Measurements from ENCODE around the gene ZBTB3. TPM values are rescaled to one million over a fixed set of nuclear protein-coding genes. Genes with fewer than 3 reads are reported as not detected.
A peak's percentile ranks its signal among the peaks of the same experiment; 100 is the strongest.
"Not testable (repeated sequence)": the region's sequence is repeated elsewhere in the genome, so short reads cannot be mapped to it uniquely, and the experiment has no call there.

The ZBTB3 gene
- total RNA-seq, 1 donor from 2014 or later: 13.4 TPM

DNA sequence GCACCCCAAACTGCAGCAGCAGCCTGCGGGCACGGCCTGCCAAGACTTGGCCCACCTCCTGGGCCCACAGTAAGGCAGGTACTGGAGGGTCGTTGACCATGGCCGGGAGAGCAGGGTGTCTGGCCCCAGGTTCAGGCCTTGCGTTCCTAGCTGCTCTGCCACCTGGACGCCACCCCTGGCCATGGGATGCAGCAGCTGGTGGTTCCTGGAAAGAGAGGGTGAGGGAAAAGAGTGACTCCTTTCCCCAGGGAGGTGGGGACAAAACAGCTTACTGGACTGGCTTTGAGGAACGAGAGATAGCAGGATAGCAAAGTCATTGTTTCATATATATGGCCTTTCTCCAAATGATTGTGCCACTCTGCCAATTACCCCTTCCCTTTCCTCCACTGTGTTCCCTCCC, 48.5 kb downstream of the ZBTB3 start:
- no peak for DNase-seq (ENCODE audit: low spot score, unreplicated experiment)
- Mint-ChIP-seq H3K27me3 (no peaks in the 10 kb centered on the region), H3K9me3 (ENCODE audit: low read depth) (no peaks in the 10 kb centered on the region), H3K4me3 (ENCODE audit: low read depth) (peak overlapping the region; percentile 90), H3K36me3 (ENCODE audit: insufficient read depth) (peaks cover 12% of the 10 kb centered on the region), H3K27ac (peak overlapping the region; percentile 99), H3K4me1 (ENCODE audit: low read depth) (peaks cover 28% of the 10 kb centered on the region)
- no peak for TF ChIP-seq CTCF (IDR thresholded peaks at IDR 0.05; ENCODE audit: unreplicated experiment)

DNA sequence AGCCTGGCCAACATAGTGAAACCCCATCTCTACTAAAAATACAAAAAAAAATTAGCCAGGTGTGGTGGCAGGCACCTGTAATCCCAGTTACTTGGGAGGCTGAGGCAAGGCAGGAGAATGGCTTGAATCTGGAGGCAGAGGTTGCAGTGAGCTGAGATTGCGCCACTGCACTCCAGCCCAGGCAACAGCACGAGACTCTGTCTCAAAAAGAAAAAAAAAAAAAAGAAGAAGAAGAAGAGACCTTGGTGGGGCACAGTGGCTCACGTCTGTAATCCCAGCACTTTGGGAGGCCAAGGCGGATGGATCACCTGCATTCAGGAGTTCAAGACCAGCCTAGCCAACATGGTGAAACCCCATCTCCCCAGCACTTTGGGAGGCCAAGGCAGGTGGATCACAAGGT, 50.0 kb downstream of the ZBTB3 start:
- Mint-ChIP-seq H3K4me1 (ENCODE audit: low read depth) (peaks cover 23% of the 10 kb centered on the region), H3K36me3 (ENCODE audit: insufficient read depth) (peaks cover 11% of the 10 kb centered on the region)
- DNase-seq (ENCODE audit: low spot score, unreplicated experiment); H3K27me3 Mint-ChIP-seq; H3K9me3 Mint-ChIP-seq (ENCODE audit: low read depth); H3K27ac Mint-ChIP-seq; H3K4me3 Mint-ChIP-seq (ENCODE audit: low read depth): not testable (repeated sequence)

DNA sequence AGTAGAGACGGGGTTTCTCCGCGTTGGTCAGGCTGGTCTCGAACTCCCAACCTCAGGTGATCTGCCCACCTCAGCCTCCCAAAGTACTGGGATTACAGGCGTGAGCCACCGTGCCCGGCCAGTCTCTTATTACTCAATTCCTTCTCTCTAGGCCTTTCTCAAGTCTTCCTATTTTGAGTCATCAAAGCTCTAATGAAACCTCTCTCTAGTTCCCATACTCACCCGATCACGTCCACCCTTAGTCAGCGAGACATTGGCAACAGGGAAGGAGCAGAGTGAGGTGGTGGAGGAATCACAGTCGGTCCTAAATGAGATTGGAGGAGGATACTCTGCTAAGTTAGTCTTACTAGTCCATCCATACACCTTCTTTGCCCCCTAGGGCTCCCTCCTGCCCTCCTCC, 51.7 kb downstream of the ZBTB3 start:
- peak overlapping the region; percentile 2 for H3K27ac Mint-ChIP-seq
- no peak overlapping the region for H3K4me3 Mint-ChIP-seq (ENCODE audit: low read depth)
- H3K36me3 Mint-ChIP-seq (ENCODE audit: insufficient read depth): peaks cover 14% of the 10 kb centered on the region
- no peak for TF ChIP-seq CTCF (IDR thresholded peaks at IDR 0.05; ENCODE audit: unreplicated experiment)
- H3K9me3 Mint-ChIP-seq (ENCODE audit: low read depth): no peaks in the 10 kb centered on the region
- H3K27me3 Mint-ChIP-seq: no peaks in the 10 kb centered on the region
- no peak for DNase-seq (ENCODE audit: low spot score, unreplicated experiment)
- H3K4me1 Mint-ChIP-seq (ENCODE audit: low read depth): peaks cover 16% of the 10 kb centered on the region

Small RNA genes lying within 50 kb of the gene (microRNA-seq; reads per million reads assigned to microRNA genes)
- not detected for gene MIR6514 (ENCODE audit: borderline number of aligned reads, unreplicated experiment)
- 2.4 reads per million for gene MIR6748 (ENCODE audit: borderline number of aligned reads, unreplicated experiment)

Other genes starting within 250 kb of the ZBTB3 start
- gene AHNAK, start 207.4 kb downstream of the ZBTB3 start, total RNA-seq: 27.2 and 39.8 TPM in 2 replicates
- 1,931 and 1,938 TPM in 2 replicates for gene EEF1G, start 180.3 kb downstream of the ZBTB3 start, total RNA-seq
- gene TUT1, start 162.6 kb downstream of the ZBTB3 start, total RNA-seq: 23.1 and 26.0 TPM in 2 replicates
- 134 and 140 TPM in 2 replicates for gene MTA2, start 152.3 kb downstream of the ZBTB3 start, total RNA-seq
- gene EML3, start 141.4 kb downstream of the ZBTB3 start, total RNA-seq: 42.7 and 47.0 TPM in 2 replicates
- gene ROM1, start 140.9 kb downstream of the ZBTB3 start, total RNA-seq: 0.62 and 0.86 TPM in 2 replicates
- gene B3GAT3, start 132.2 kb downstream of the ZBTB3 start, total RNA-seq: 43.4 and 48.9 TPM in 2 replicates
- 354 and 361 TPM in 2 replicates for gene GANAB, start 107.5 kb downstream of the ZBTB3 start, total RNA-seq
- 23.6 and 24.7 TPM in 2 replicates for gene INTS5, start 100.9 kb downstream of the ZBTB3 start, total RNA-seq
- 71.7 and 73.5 TPM in 2 replicates for gene C11orf98, start 89.0 kb downstream of the ZBTB3 start, total RNA-seq
- 12.2 and 18.0 TPM in 2 replicates for gene CSKMT, start 88.8 kb downstream of the ZBTB3 start, total RNA-seq
- gene UQCC3, start 82.5 kb downstream of the ZBTB3 start, total RNA-seq: 7.0 and 7.6 TPM in 2 replicates
- gene LBHD1, start 81.9 kb downstream of the ZBTB3 start, total RNA-seq: 9.3 and 9.4 TPM in 2 replicates
- gene UBXN1, start 75.1 kb downstream of the ZBTB3 start, total RNA-seq: 99.8 and 102 TPM in 2 replicates
- 0.65 and 0.89 TPM in 2 replicates for gene LRRN4CL, start 64.6 kb downstream of the ZBTB3 start, total RNA-seq
- gene BSCL2, start 46.7 kb downstream of the ZBTB3 start, total RNA-seq: 84.9 and 85.8 TPM in 2 replicates
- 1.8 and 2.0 TPM in 2 replicates for gene GNG3, start 46.5 kb downstream of the ZBTB3 start, total RNA-seq
- gene HNRNPUL2, start 26.7 kb downstream of the ZBTB3 start, total RNA-seq: 61.0 and 63.9 TPM in 2 replicates
- gene TTC9C, start 25.7 kb downstream of the ZBTB3 start, total RNA-seq: 35.5 and 40.8 TPM in 2 replicates
- gene POLR2G, start 7.4 kb upstream of the ZBTB3 start, total RNA-seq: 93.8 and 101 TPM in 2 replicates
- gene TAF6L, start 17.2 kb upstream of the ZBTB3 start, total RNA-seq: 52.3 and 56.3 TPM in 2 replicates
- 38.4 and 40.8 TPM in 2 replicates for gene TMEM179B, start 33.2 kb upstream of the ZBTB3 start, total RNA-seq
- 18.6 and 19.8 TPM in 2 replicates for gene TMEM223, start 37.8 kb upstream of the ZBTB3 start, total RNA-seq
- gene NXF1, start 51.3 kb upstream of the ZBTB3 start, total RNA-seq: 120 and 130 TPM in 2 replicates
- 39.3 and 45.3 TPM in 2 replicates for gene STX5, start 77.9 kb upstream of the ZBTB3 start, total RNA-seq
- gene TEX54, start 78.7 kb upstream of the ZBTB3 start, total RNA-seq: not detected in 2 replicates
- gene WDR74, start 85.4 kb upstream of the ZBTB3 start, total RNA-seq: 55.8 and 60.3 TPM in 2 replicates
- gene SLC3A2, start 126.7 kb upstream of the ZBTB3 start, total RNA-seq: 140 and 180 TPM in 2 replicates
- 0.62 and 0.67 TPM in 2 replicates for gene CHRM1, start 167.2 kb upstream of the ZBTB3 start, total RNA-seq
- not detected in 2 replicates for gene SLC22A6, start 230.8 kb upstream of the ZBTB3 start, total RNA-seq